ENCODE measurements around the gene HNF1A. TPM values are rescaled to one million over a fixed set of nuclear protein-coding genes. Genes with fewer than 3 reads are reported as not detected.

HNF1A gene
- total RNA-seq, 1 donor: not detected

GRCh38 chr12:120993496-120993895, 15.2 kb downstream of the HNF1A start:
- no peak for DNase-seq (ENCODE audit: low read depth)
- no peak for TF ChIP-seq CTCF (IDR thresholded peaks at IDR 0.05; ENCODE audit: insufficient read depth, low read depth, low read length)
- no peak overlapping the region for H3K4me3 ChIP-seq (ENCODE audit: low read depth, low read length)

- DNase-seq (ENCODE audit: low read depth): no peak
- no peak overlapping the region for H3K4me3 ChIP-seq (ENCODE audit: low read depth, low read length)
These were observed 15.7 kb downstream of the HNF1A start for GRCh38 chr12:120994059-120994458.

GRCh38 chr12:120994589-120995337, 16.4 kb downstream of the HNF1A start:
- no peak for TF ChIP-seq CTCF (IDR thresholded peaks at IDR 0.05; ENCODE audit: insufficient read depth, low read depth, low read length)
- DNase-seq (ENCODE audit: low read depth): no peak
- H3K4me3 ChIP-seq (ENCODE audit: low read depth, low read length): no peak overlapping the region

More at GRCh38 chr12:120994059-120994458, 15.7 kb downstream of the HNF1A start:
- TF ChIP-seq CTCF (IDR thresholded peaks at IDR 0.05; ENCODE audit: insufficient read depth, low read depth, low read length): no peak

GRCh38 chr12:120996133-120996746, 17.9 kb downstream of the HNF1A start:
- no peak for DNase-seq (ENCODE audit: low read depth)
- no peak overlapping the region for H3K4me3 ChIP-seq (ENCODE audit: low read depth, low read length)
- no peak for TF ChIP-seq CTCF (IDR thresholded peaks at IDR 0.05; ENCODE audit: insufficient read depth, low read depth, low read length)

GRCh38 chr12:120997448-120997847, 19.1 kb downstream of the HNF1A start:
- TF ChIP-seq CTCF (IDR thresholded peaks at IDR 0.05; ENCODE audit: insufficient read depth, low read depth, low read length): no peak
- no peak for DNase-seq (ENCODE audit: low read depth)
- no peak overlapping the region for H3K4me3 ChIP-seq (ENCODE audit: low read depth, low read length)

- H3K4me3 ChIP-seq (ENCODE audit: low read depth, low read length): no peak overlapping the region
- no peak for DNase-seq (ENCODE audit: low read depth)
- TF ChIP-seq CTCF (IDR thresholded peaks at IDR 0.05; ENCODE audit: insufficient read depth, low read depth, low read length): no peak
These were observed 20.1 kb downstream of the HNF1A start for GRCh38 chr12:120998435-120998834.

Measured in fibroblast of villous mesenchyme (primary cell).